Fibroblast of the aortic adventitia (primary cell): ENCODE data around the gene ANKLE1. TPM values are rescaled to one million over a fixed set of nuclear protein-coding genes. Genes with fewer than 3 reads are reported as not detected.

Experiments
- DNase-seq: peaks from one replicate; pipeline ENCODE4 v3.0.0-alpha.2; 2010; ENCODE audit warnings: low read depth
- H3K4me3 ChIP-seq: 2 replicates; pipeline ENCODE4 v1.5.1; 2011; ENCODE audit warnings: low read depth, mild to moderate bottlenecking, control low read depth, low read length, moderate library complexity
- CTCF ChIP-seq: IDR thresholded peaks from 2 replicates; pipeline ENCODE4 v1.5.1; 2011; ENCODE audit warnings: mild to moderate bottlenecking, low read length, control low read depth, inconsistent platforms; ENCODE audit not compliant: insufficient read depth
- total RNA-seq: library from RNA; depleted of rRNA; stranded (reverse); fragments of >200 nt; gene quantifications from 2 replicates; pipeline ENCODE4 v1.2.3, GENCODE V29; 2012; ENCODE audit warnings: low replicate concordance

ANKLE1 gene
- total RNA-seq, 1 donor, result 0.09 TPM

GRCh38 chr19:17248011-17248776 lies 33.5 kb upstream of the ANKLE1 start:
- DNase-seq, result no peak
- no peak for TF ChIP-seq CTCF
- H3K4me3 ChIP-seq, result no peak overlapping the region

- no peak for TF ChIP-seq CTCF
- H3K4me3 ChIP-seq, result no peak overlapping the region
- DNase-seq, result no peak
Observed at GRCh38 chr19:17249887-17250548, 31.7 kb upstream of the ANKLE1 start.

- TF ChIP-seq CTCF, result no peak
- DNase-seq, result no peak
- no peak overlapping the region for H3K4me3 ChIP-seq
Observed at GRCh38 chr19:17254636-17255035, 27.1 kb upstream of the ANKLE1 start.

GRCh38 chr19:17255150-17255621 lies 26.5 kb upstream of the ANKLE1 start:
- H3K4me3 ChIP-seq, result no peak overlapping the region
- no peak for TF ChIP-seq CTCF
- DNase-seq, result no peak

- DNase-seq, result no peak
- no peak for TF ChIP-seq CTCF
- H3K4me3 ChIP-seq, result no peak overlapping the region
Observed at GRCh38 chr19:17256130-17256529, 25.6 kb upstream of the ANKLE1 start.

- no peak overlapping the region for H3K4me3 ChIP-seq
- TF ChIP-seq CTCF, result no peak
- DNase-seq, result no peak
Observed at GRCh38 chr19:17259118-17259780, 22.5 kb upstream of the ANKLE1 start.
